HG03378 (cell line): ENCODE data around the gene KLF2.

Experiments used
- ATAC-seq: cut with Tn5 transposase; IDR thresholded peaks from one replicate; pipeline ENCODE4 v1.9.1; 2021; ENCODE audit warnings: mild to moderate bottlenecking, moderate library complexity; ENCODE audit not compliant: unreplicated experiment

The KLF2 gene

DNA sequence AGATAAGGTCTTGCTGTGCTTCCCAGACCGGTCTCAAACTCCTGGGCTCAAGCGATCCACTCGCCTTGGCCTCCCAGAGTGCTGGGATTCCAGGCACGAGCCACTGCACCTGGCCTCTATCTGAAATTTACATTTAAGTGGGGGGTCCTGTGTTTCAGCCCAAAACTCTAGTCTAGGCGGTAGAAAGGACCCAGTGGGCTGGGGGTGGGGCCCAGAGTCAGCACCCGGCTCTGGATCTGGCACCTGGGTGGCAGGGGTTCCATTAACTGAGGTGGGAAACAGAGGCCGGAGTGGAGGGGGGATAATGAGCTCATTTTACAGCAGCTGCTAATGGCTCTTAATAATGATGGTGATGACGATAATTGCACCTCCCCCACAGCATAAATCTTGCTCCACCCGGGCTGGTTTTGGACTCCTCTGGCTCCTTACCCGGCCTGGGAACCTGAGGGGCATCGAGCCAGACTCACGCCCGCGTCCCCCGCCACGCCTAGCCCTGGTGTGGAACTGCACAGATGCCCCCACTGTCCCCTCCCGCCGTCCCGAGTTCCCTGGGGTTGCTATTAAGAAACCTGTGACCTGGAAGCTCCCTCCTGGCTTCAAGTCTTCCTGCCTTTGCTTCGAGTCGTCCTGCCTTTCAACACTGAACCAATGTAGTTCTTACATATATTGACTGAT lies 17.8 kb upstream of the KLF2 start:
- ATAC-seq = no peak

DNA sequence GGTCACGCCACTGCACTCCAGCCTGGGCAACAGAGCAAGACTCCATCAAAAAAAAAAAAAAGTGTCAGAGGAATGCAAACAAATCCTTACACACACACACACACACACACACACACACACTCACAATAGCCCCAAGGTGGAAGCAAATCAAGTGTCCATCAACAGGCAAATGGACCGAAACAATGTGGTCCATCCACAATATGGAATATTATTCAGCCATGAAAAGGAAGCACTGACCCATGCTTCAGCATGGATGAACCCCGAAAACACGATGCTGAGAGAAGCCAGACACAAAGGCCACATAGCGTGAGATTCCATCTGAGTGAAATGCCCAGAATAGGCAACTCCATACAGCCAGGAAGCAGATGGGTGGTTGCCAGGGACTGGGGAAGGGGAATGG lies 16.5 kb upstream of the KLF2 start:
- ATAC-seq = no peak

DNA sequence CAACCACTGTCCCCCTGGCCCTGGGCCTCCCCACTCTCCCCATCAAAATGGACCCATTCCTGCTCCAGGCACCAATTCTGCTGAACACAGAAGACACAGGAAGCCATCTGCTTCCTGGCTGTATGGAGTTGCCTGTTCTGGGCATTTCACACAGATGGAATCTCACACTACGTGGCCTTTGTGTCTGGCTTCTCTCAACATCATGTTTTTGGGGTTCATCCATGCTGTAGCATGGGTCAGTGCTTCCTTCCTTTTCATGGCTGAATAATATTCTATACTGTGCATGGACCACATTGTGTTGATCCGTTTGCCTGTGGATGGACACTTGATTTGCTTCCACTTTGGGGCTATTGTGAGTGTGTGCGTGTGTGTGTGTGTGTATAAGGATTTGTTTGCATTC lies 15.0 kb upstream of the KLF2 start:
- ATAC-seq = no peak

DNA sequence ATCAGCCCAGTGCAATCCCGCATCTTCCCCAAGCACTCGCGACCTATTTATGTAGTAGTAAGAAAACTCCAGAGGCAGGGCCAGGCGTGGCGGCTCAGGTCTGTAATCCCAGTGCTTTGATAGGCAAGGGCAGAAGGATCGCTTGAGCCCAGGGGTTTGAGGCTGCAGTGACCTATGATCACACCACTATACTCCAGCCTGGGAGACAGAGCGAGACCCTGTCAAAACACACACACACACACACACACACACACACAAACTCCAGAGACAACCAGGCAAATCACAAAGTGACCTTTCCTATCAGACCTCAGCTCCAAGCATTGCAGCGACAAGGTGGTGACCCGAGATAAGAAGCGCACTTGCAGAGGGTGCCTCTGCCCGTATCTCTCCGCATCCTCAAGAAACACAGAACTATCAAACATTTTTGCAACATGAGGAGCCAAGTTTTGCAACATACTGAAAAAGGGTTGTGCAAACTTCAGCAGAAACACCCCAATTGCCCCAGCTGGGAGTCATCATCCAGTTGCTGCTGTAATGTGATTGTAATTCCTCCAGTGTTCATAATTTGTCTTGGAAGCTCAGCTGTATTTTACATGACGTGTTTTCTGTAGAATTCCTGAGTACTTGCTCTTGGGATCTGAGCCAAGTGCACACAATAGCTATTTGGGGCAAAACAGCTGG lies 8.7 kb upstream of the KLF2 start:
- no peak for ATAC-seq

DNA sequence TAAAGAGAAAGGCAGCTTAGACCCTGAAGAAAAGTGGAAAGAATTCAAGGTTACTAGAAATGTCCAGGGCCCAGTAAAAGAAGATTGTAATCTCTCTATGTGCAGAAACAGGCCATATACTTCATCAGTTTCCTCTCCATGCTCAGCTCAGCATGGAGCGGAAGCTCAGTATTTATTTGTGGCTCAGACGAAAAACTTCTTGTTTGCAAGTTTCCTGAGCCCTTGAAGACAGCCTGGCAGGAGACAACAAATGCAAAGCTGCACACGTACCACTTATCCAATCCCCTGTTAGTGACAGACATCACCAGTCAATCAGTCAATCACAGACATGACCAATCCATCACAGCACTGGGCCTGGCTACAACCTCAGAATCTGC lies 8.1 kb upstream of the KLF2 start:
- ATAC-seq = no peak

DNA sequence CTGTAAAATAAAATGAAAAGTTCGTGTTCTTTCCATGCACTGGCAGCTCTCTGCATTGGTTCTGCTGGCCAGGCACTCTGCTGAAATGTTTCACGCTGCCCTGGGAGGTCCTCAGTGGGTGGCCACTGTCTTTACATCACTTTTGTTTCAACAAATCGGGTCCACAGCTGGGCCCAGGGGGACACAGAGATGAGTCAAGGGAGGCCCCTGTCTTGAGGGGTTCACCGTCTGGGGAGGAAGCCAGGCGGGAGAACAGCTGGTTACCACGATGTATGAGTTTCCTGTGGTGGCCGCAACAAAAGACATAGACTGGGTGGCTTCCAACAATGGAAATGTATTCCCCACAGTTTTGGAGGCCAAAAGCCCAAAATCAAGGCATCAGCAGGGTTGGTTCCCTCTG lies 5.1 kb upstream of the KLF2 start:
- ATAC-seq = no peak

DNA sequence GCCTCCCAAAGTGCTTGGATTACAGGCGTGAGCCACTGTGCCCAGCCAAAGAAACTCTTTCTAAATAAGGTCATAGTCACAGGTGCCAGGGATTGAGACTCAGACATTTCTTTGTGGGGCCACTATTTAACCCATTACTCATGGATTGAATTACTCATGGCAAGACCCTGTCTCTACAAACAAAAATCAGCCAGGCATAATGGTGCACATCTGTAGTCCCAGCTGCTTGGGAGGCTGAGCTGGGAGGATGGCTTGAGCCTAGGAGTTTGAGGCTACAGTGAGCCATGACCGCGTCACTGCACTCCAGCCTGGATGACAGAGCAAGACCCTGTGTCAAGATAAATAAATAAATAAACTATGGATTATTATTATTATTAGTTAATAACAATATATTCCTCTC lies 3.6 kb upstream of the KLF2 start:
- no peak for ATAC-seq

DNA sequence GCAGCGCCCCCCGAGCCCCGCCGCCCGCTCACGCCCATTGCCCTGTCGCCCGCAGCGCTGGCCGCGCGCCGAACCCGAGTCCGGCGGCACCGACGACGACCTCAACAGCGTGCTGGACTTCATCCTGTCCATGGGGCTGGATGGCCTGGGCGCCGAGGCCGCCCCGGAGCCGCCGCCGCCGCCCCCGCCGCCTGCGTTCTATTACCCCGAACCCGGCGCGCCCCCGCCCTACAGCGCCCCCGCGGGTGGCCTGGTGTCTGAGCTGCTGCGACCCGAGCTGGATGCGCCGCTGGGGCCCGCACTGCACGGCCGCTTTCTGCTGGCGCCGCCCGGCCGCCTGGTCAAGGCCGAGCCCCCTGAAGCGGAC lies 518 bp downstream of the KLF2 start:
- no peak for ATAC-seq

DNA sequence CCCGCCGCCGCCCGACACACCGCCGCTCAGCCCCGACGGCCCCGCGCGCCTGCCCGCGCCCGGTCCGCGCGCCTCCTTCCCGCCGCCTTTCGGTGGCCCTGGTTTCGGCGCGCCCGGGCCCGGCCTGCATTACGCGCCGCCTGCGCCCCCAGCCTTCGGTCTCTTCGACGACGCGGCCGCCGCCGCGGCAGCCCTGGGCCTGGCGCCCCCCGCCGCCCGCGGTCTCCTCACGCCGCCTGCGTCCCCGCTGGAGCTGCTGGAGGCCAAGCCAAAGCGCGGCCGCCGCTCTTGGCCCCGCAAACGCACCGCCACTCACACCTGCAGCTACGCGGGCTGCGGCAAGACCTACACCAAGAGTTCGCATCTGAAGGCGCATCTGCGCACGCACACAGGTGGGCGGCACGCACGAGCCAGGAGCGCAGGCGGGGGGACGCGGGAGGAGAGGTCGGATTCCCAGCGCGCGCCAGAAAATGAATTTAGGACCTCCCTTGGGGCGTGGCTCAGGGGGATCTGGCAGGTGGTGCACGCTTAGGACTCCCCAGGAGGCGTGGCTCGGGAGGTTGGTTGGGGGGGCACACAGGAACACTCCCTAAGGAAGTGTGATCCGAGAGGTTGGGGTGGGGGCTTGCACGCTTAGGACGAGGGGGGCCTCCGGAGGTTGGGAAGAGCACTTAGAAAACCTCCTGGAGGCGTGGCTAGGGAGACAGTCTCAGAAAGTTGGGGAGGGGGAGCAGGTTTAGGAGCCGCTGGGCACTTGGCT lies 1.2 kb downstream of the KLF2 start:
- ATAC-seq = no peak

DNA sequence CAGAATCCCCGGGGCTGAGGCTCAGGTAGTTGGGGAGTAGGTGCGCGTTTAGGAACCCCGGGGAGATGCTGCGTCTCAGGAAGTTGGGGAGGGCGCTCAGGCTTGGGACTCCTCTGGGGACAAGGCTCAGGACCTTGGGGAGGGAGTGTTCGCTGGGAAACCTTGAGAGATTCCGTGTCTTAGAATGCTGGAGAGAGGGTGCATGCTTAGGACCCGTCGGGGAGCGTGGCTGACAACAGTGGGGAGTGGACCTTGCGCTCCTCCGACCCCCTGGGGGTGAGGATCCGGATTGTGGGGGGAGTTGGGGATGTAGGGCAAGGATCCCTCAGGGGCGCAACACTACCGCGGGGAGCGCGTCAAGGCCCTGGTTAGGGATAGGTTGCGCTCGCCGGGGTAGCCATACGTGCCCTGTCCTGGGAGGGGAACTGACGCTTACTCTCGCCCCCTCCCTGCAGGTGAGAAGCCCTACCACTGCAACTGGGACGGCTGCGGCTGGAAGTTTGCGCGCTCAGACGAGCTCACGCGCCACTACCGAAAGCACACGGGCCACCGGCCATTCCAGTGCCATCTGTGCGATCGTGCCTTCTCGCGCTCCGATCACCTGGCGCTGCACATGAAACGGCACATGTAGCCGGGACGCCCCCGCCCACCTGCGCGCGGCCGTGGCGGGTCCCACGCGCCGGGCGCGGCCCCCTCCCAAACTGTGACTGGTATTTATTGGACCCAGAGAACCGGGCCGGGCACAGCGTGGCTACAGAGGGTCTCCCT lies 2.0 kb downstream of the KLF2 start:
- no peak for ATAC-seq

DNA sequence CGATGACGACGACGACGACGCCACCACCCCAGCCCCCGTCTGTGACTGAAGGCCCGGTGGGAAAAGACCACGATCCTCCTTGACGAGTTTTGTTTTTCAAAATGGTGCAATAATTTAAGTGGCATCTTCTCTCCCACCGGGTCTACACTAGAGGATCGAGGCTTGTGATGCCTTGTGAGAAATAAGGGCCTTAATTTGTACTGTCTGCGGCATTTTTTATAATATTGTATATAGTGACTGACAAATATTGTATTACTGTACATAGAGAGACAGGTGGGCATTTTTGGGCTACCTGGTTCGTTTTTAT lies 2.5 kb downstream of the KLF2 start:
- no peak for ATAC-seq

DNA sequence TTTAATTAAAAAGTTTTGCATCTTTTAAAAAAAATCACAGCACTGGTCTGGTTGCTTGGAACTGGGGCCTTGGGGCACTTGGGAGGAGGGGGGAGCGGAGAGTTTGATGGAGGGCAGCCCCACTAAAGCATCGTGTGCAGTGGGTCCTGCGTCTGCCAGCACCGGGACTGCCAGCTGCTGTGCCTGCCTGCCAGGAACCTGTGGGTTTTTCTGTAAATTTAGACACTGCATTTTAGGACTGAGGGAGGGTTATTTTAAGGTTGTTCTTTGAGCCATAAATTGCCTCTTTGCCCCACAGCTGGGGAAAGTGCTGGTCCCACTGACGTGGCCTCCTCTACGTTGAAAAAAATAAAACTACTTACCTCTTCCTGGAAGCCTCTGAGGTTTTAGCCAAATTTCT lies 2.9 kb downstream of the KLF2 start:
- no peak for ATAC-seq

DNA sequence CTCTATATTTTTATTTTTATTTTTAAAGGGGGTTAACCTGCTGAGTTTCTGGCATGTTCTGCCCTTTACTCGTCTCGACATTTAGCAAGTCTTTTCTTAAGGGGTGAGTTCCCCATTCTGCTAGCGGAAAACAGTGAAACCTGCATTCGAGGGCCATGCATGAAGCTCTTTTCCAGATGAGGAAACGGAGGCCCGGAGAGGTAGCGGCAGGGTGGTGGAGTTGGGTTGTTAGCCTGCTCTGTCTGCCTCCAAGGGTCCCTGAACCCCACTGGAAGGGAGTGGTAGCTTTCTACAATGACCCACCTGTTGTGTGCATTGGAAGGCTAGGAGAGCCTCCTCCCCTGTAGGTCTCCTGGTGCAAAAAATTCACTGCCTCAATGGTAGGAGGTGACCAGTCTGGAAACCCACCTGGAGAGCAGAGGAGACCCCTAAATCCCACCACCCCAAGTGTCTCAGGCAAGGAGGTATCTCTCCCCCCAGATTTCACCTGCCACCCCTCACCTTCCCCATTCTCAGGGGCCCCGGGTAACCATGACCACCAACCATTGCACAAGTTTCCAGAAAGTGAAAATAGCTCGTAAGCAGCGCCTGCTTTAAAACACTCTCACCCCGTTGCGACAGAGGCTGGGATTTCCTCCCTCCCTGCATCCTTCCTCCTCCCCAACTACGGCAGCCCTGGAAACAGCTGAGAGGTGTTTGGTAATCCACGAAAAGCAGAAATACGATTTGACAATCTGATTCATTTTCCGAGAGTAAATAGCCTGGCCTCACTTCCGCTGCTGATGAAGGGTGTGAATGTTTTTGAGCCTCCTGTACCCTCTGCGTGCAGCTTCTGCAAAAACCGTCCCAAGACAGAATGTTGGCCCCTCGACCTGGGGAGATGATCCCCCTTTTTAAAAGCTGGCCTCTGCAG lies 3.5 kb downstream of the KLF2 start:
- ATAC-seq = no peak

DNA sequence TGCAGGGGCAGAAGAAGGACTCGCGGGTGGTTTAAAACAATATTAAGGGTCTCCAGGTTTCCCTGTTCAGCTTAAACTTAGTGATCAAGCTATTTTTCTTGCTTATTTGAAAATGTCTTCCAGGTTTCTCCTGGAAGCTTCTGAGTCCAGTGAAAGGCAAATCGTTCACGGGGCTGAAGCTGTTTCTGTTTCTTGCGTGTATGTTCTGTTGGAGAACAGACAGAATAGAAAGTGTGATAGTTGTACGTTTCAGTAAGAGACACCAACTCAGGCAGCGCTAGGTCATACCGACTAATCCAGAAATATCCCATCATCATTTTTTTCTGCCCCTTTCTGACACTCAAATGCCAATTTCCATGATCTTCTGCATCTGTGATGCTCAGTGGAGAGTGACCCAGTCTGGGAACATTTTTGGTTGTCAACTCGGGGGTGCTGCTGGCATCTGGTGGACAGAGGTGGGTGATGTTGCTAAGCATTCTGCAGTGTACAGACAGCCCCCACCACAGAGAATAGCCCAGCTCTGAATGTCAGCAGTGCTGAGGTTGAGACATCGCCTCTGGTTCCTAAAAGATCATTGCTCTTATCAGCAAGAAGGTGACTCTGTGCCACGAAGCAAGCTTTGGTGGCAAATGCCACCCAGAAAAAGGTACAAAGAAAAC lies 4.3 kb downstream of the KLF2 start:
- no peak for ATAC-seq

DNA sequence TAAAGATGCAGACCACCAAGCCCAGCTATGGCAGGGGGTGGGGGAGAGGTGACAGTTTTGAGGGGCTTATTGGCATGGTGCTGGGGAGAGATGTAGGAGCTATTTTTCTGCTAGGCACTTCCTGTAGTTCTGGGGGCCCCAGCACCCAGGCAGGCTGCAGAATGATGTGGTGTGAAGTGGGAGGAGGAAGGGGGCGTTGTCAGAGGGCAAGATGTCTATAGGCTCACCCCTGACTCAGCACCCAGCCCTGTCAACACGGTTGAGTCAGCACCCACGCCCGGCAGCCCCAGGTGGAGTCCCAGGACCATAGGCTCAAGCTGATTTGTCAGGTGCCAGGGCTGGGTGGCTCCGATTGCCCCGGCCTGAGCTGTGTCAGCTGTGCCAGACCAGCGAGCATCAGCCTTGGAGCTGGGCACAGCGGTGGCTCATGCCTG lies 5.8 kb downstream of the KLF2 start:
- ATAC-seq = no peak

DNA sequence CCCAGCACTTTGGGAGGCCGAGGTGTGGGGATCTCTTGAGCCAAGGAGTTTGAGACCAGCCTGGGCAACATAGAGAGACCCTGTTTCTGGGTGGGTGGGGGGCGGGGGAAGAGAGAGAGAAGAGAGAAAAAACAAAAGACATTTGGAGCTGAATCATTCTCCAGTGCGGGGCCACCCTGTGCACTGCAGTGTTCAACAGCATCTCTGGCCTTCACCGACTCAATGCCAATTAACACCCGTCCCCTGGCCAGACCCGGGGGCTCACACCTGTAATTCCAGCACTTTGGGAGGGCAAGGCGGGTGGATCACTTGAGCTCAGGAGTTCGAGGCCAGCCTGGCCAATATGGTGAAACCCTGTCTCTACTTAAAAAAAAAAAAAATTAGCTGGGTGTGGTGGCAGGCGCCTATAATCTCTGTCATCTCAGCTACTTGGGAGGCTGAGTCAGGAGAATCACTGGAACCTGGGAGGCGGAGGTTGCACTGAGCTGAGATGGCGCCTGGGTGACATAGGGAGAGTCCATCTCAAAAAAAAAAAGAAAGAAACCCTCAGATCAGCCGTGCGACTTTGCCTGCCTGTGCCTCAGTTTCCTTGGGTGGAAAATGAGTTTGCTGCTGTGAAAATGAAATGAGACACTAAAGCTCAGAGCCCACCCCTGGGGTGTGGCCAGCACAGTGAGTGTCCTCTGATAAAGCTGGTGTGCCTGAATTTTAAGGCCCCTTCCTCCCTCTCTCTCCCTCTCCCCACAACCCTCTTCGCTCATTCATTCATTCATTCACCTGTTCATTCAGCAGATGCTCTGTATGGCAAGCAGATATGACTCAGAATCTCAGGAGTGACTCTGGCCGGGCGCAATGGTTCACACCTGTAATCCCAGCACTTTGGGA lies 6.4 kb downstream of the KLF2 start:
- no peak for ATAC-seq

DNA sequence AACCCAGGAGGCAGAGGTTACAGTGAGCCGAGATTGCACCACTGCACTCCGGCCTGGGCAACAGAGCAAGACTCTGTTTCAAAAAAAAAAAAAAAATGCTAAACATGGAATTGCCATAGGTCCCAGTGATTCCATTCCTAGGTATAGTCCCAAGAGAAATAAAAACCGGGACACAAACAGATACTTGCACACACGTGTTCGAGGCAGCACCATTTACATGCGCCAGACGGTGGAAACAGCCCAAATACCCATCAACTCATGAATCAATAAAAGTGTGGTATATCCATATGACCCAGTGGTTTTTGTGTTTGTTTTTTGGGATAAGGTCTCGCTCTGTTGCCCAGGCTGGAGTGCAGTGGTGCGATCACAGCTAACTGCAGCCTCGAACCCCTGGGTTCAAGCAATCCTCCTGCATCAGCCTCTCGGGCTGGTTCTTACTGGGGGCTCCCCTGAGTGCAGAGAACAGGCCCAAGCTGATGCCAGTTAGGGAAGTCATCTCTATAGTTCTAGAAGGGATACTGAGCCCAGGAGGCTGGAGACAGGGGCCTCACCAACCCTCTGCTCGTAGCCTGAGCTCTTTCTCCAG lies 8.5 kb downstream of the KLF2 start:
- ATAC-seq = no peak

DNA sequence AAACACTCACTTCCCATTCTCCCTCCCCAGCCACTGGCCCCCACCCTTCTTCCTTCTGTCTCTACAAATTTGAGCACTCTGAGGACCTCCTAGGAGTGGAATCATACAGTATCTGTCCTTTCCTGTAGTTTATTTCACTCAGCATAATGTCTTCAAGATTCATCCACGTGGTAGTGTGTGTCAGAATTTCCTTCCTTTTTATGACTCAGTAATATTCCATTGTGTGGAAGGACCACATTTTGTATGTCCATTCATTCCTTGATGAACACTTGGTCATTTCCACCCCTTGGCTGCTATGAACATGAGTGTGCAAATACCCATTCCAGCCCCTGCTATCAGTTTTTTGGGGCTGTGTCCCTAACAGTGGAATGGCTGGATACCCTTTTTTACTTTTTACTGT lies 9.8 kb downstream of the KLF2 start:
- ATAC-seq = no peak

DNA sequence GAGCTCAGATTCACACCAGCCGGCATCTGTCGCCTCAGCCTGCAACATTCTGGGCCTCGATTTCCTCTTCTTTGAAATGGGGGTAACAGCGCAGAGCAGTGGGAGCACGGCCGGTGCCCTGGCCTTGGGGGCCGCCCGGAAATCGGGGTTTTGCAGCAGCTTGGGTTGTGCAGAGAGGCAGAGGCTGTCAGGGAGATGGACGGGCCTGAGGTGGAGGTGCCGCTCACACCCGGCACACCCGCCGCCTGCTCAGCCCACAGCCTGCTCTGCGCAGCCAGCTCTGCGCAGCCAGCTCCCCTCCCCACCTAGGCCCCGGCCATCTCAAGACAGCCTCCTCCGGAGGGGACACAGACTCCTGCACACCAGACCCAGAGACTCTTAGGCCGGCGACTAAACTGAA lies 10.6 kb downstream of the KLF2 start:
- ATAC-seq = no peak
